H1 (cell line): ENCODE data around the gene BGN. TPM values are rescaled to one million over a fixed set of nuclear protein-coding genes. Genes with fewer than 3 reads are reported as not detected.

Experiments used
- CTCF ChIA-PET: fragments of 300-600 bp; sonication (Branson Sonifier 250); formaldehyde crosslinking; loops from one replicate; lab custom pipeline; 2021; ENCODE audit not compliant: partially characterized antibody; lab: Charles Lee
- POLR2A ChIA-PET: fragments of 300-600 bp; sonication (Branson Sonifier 250); formaldehyde crosslinking; loops from one replicate; lab custom pipeline; 2021; ENCODE audit warnings: inconsistent platforms; ENCODE audit not compliant: partially characterized antibody; lab: Charles Lee
- DNase-seq, 2 experiments: peaks; one replicate each; pipeline versions ENCODE4 v3.0.0 to v3.0.0-alpha.2; 2010 to 2022; ENCODE audit warnings: low spot score in 2 of 2, low read depth in 1 of 2, mixed read lengths in 1 of 2
- FAIRE-seq: peaks from 2 replicates; lab custom pipeline; 2011; peaks lifted over from hg19 to GRCh38; lab: Jason Lieb, UNC
- H2AFZ ChIP-seq: 2 replicates; pipeline ENCODE4 v1.8.1; 2012; ENCODE audit warnings: low read length, inconsistent platforms
- H2AK5ac ChIP-seq: 2 replicates; pipeline ENCODE4 v1.6.1; 2013; ENCODE audit warnings: low read depth, low read length
- H2BK120ac ChIP-seq: replicated peaks from 2 replicates; pipeline ENCODE3; 2013; ENCODE audit warnings: low read depth, low read length, inconsistent platforms
- H2BK12ac ChIP-seq: 2 replicates; pipeline ENCODE4 v1.6.1; 2013; ENCODE audit warnings: low read depth, low read length
- H2BK15ac ChIP-seq: 2 replicates; pipeline ENCODE4 v1.6.1; 2013; ENCODE audit warnings: low read length
- H2BK20ac ChIP-seq: 2 replicates; pipeline ENCODE4 v1.6.1; 2013; ENCODE audit warnings: low read length
- H2BK5ac ChIP-seq: 2 replicates; pipeline ENCODE4 v1.6.1; 2013; ENCODE audit warnings: low read depth, low read length
- H3K14ac ChIP-seq: 2 replicates; pipeline ENCODE4 v1.6.1; 2013; ENCODE audit warnings: inconsistent platforms; ENCODE audit not compliant: insufficient read length
- H3K18ac ChIP-seq: 2 replicates; pipeline ENCODE4 v1.6.1; 2013; ENCODE audit warnings: low read length; ENCODE audit errors: extremely low read depth
- H3K23ac ChIP-seq: 2 replicates; pipeline ENCODE4 v1.6.1; 2013; ENCODE audit warnings: inconsistent platforms; ENCODE audit not compliant: insufficient read length
- H3K23me2 ChIP-seq: 2 replicates; pipeline ENCODE4 v1.6.1; 2013; ENCODE audit warnings: low read depth, low read length
- H3K27ac ChIP-seq: 2 replicates; pipeline ENCODE4 v1.6.1; 2011; ENCODE audit warnings: low read depth, low read length, inconsistent platforms
- H3K27me3 ChIP-seq, 4 experiments: replicated peaks in 1 of 4; 1 replicate in 1 of 4; 2 replicates in 3 of 4; pipeline versions ENCODE4 v1.6.1 to v1.8.1; 2011 to 2013; ENCODE audit warnings: low read length in 3 of 4, mild to moderate bottlenecking in 3 of 4, inconsistent platforms in 2 of 4, mixed read lengths in 2 of 4, moderate library complexity in 1 of 4; ENCODE audit not compliant: control insufficient read depth in 3 of 4, insufficient read depth in 3 of 4; ENCODE audit errors: extremely low read depth in 1 of 4
- H3K36me3 ChIP-seq, 4 experiments: 2 replicates each; pipeline versions ENCODE4 v1.6.1 to v1.8.1; 2011 to 2013; ENCODE audit warnings: mild to moderate bottlenecking in 4 of 4, low read length in 3 of 4, moderate library complexity in 2 of 4, control low read depth in 1 of 4, inconsistent platforms in 1 of 4; ENCODE audit not compliant: insufficient read depth in 4 of 4, control insufficient read depth in 2 of 4
- H3K4ac ChIP-seq: replicated peaks from 2 replicates; pipeline ENCODE3; 2013; ENCODE audit warnings: low read length, low read depth, mixed read lengths, inconsistent platforms; ENCODE audit not compliant: insufficient read length
- H3K4me1 ChIP-seq, 4 experiments: replicated peaks in 1 of 4; 1 replicate in 1 of 4; 2 replicates in 3 of 4; pipeline versions ENCODE4 v1.6.1 to v1.8.1; 2011 to 2013; ENCODE audit warnings: low read length in 3 of 4, inconsistent platforms in 2 of 4, mixed read lengths in 1 of 4; ENCODE audit not compliant: insufficient read depth in 4 of 4, control insufficient read depth in 3 of 4
- H3K4me2 ChIP-seq, 2 experiments: 2 replicates each; pipeline versions ENCODE4 v1.6.1 to v1.8.1; 2011 to 2013; ENCODE audit warnings: low read depth in 2 of 2, low read length in 2 of 2, control low read depth in 1 of 2, inconsistent platforms in 1 of 2, mild to moderate bottlenecking in 1 of 2; ENCODE audit not compliant: insufficient read depth in 1 of 2
- H3K4me3 ChIP-seq, 4 experiments: fragments of 200-600, 300-600 bp in 1 of 4; sonication (generic), shearing (Covaris generic), sonication (Bioruptor Twin) in 1 of 4; 2 replicates each; pipeline versions ENCODE4 v1.5.1 to v1.8.1; 2011 to 2016; ENCODE audit warnings: low read length in 4 of 4, low read depth in 3 of 4, control low read depth in 2 of 4, inconsistent platforms in 2 of 4, mild to moderate bottlenecking in 2 of 4, mixed read lengths in 1 of 4, moderate library complexity in 1 of 4; ENCODE audit not compliant: insufficient read depth in 2 of 4; ENCODE audit errors: extremely low read depth in 1 of 4
- H3K56ac ChIP-seq: replicated peaks from 2 replicates; pipeline ENCODE3; 2013; ENCODE audit warnings: low read depth, mild to moderate bottlenecking, mixed read lengths, low read length, inconsistent platforms; ENCODE audit not compliant: insufficient read length
- H3K79me1 ChIP-seq: 2 replicates; pipeline ENCODE4 v1.6.1; 2013; ENCODE audit warnings: low read depth, low read length, control low read depth
- H3K79me2 ChIP-seq, 2 experiments: 2 replicates each; pipeline versions ENCODE4 v1.6.1 to v1.8.1; 2012 to 2013; ENCODE audit warnings: low read length in 2 of 2, mild to moderate bottlenecking in 2 of 2, inconsistent platforms in 1 of 2; ENCODE audit not compliant: insufficient read depth in 2 of 2, control insufficient read depth in 1 of 2
- H3K9ac ChIP-seq, 4 experiments: replicated peaks in 1 of 4; 1 replicate in 1 of 4; 2 replicates in 3 of 4; pipeline versions ENCODE4 v1.6.1 to v1.8.1; 2011 to 2013; ENCODE audit warnings: low read depth in 3 of 4, low read length in 3 of 4, control low read depth in 2 of 4, mild to moderate bottlenecking in 2 of 4, moderate library complexity in 2 of 4, inconsistent platforms in 1 of 4; ENCODE audit errors: extremely low read depth in 1 of 4
- H3K9me3 ChIP-seq, 2 experiments: 2 replicates each; pipeline versions ENCODE4 v1.6.1 to v1.8.1; 2012 to 2013; ENCODE audit warnings: mild to moderate bottlenecking in 2 of 2, moderate library complexity in 2 of 2, control low read depth in 1 of 2, inconsistent platforms in 1 of 2, low read depth in 1 of 2, low read length in 1 of 2, mixed read lengths in 1 of 2; ENCODE audit not compliant: insufficient read depth in 2 of 2
- H4K20me1 ChIP-seq, 2 experiments: replicated peaks in 1 of 2; 2 replicates each; pipeline versions ENCODE3 to v1.8.1; 2011 to 2013; ENCODE audit warnings: inconsistent platforms in 2 of 2, low read length in 2 of 2, mild to moderate bottlenecking in 1 of 2; ENCODE audit not compliant: insufficient read depth in 2 of 2, control insufficient read depth in 1 of 2
- H4K5ac ChIP-seq: 2 replicates; pipeline ENCODE4 v1.6.1; 2013; ENCODE audit warnings: low read length, low read depth, mixed read lengths, inconsistent platforms; ENCODE audit not compliant: insufficient read length
- H4K8ac ChIP-seq: 2 replicates; pipeline ENCODE4 v1.8.0; 2013; ENCODE audit warnings: mild to moderate bottlenecking, moderate library complexity, low read length, inconsistent platforms; ENCODE audit not compliant: insufficient read depth; ENCODE audit errors: extremely low read depth
- H4K91ac ChIP-seq: replicated peaks from 2 replicates; pipeline ENCODE3; 2013; ENCODE audit warnings: low read length, mixed read lengths, inconsistent platforms; ENCODE audit not compliant: insufficient read length
- JUND ChIP-seq: IDR thresholded peaks from 2 replicates; pipeline ENCODE4 v1.6.1; 2011; ENCODE audit warnings: mild to moderate bottlenecking, improper control_type of control experiment, low read length
- RBBP5 ChIP-seq: IDR thresholded peaks from 2 replicates; pipeline ENCODE4 v1.7.1; 2012; ENCODE audit warnings: low read depth, mild to moderate bottlenecking, inconsistent platforms, low read length, moderate library complexity, borderline replicate concordance
- SAP30 ChIP-seq: fragments of 300-600 bp; sonication (generic); IDR thresholded peaks from 2 replicates; pipeline ENCODE4 v1.7.1; 2012; ENCODE audit warnings: low read length, moderate library complexity, mild to moderate bottlenecking, inconsistent platforms; ENCODE audit not compliant: insufficient read depth, insufficient replicate concordance
- SIN3A ChIP-seq, 2 experiments: IDR thresholded peaks in 1 of 2; conservative IDR thresholded peaks in 1 of 2; 2 replicates each; pipeline ENCODE4 v1.6.1; 2011 to 2012; ENCODE audit warnings: low read length in 2 of 2, improper control_type of control experiment in 1 of 2, low read depth in 1 of 2, mild to moderate bottlenecking in 1 of 2
- WGBS, 2 experiments: shearing (Covaris generic) in 1 of 2; methylation state at CpG; one replicate each; pipeline versions ENCODE4 v1.1.6 to v1.1.7; 2013 to 2015; ENCODE audit warnings: low lambda C conversion rate in 2 of 2, mixed read lengths in 2 of 2, inconsistent platforms in 1 of 2, low coverage in 1 of 2, missing lambda C conversion rate in 1 of 2; ENCODE audit not compliant: insufficient replicate concordance in 2 of 2, insufficient coverage in 1 of 2, insufficient read length in 1 of 2; ENCODE audit errors: extremely low coverage in 1 of 2, missing lambda C conversion rate in 1 of 2; 5-methylcytosine and 5-hydroxymethylcytosine counted together
- polyA plus RNA-seq, 7 experiments: library from polyadenylated mRNA; depleted of rRNA in 3 of 7; stranded (reverse) in 5 of 7; unstranded in 2 of 7; fragments of >200 nt in 5 of 7; fragments of 200-250 nt in 2 of 7; gene quantifications; 1 replicate in 5 of 7; 2 replicates in 1 of 7; 4 replicates in 1 of 7; pipeline versions ENCODE4 v1.2.1 to v1.2.3, GENCODE V29; 2011 to 2013; ENCODE audit warnings: missing spikeins in 2 of 7, mixed read lengths in 2 of 7
- total RNA-seq: library from RNA; stranded (reverse); fragmentation: NEBNext Ultra II Directional; extraction: Animal tissue kit (Norgen Biotek cat#: 25700); gene quantifications from 2 replicates; pipeline ENCODE4 v1.2.1, GENCODE V29; 2021
- TF ChIP-seq, protein P1 (sequence below): IDR thresholded peaks from 2 replicates; pipeline ENCODE4 v1.6.1; 2012; ENCODE audit warnings: inconsistent platforms
- TF ChIP-seq, protein P2 (sequence below): IDR thresholded peaks from 2 replicates; pipeline ENCODE4 v1.6.1; 2012; ENCODE audit warnings: inconsistent platforms

BGN gene
- total and polyA plus RNA-seq, 2 of the 8 experiments (the other 6 are each of a cell fraction or from before 2014, with no cell fraction given): 1.8 to 2.4 TPM

DNA sequence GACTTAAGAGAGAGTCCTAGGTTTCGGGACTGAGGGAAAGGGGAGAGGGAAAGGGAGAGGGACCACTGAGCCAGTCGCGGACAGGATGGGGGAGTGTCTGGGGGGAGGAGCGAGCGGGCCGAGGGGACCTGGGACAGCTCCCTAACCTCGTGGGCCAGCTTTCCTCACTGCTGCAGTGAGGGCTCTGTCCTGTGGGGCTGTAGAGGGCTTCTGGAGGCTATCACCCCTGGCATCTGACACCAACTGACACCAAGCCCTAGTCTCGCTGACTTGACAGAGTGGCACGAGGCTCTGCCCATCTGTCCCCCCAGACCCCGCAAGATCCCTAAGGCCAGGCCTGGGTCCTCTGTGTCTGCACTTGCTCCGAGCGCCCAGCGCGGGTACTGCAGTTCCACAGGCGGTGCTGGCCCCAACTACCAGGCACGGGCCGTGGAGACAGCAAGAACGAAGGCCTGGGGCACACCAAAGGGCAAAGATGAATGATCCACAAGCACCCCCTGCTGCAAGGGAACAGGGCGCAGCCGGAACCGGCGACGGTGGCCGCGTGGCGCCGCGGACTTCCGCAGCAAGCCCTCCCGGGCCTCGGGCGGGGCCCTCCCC lies 24.9 kb upstream of the BGN start:
- peaks cover 5% of the 10 kb centered on the region; the same call in 1 of the 2 replicates for H3K23me2 ChIP-seq
- no peak overlapping the region for H3K4ac ChIP-seq
- H3K27ac ChIP-seq: no peak overlapping the region
- no peak overlapping the region for H3K14ac ChIP-seq
- H2BK20ac ChIP-seq: no peak overlapping the region
- H2AFZ ChIP-seq: no peak overlapping the region
- WGBS, 2 experiments: 2% methylated on average over 8 of the region's 32 CpGs; no CpG with 5 or more reads in 1 of the 2 experiments
- H2BK15ac ChIP-seq: no peak overlapping the region
- H3K4me3 ChIP-seq: peak overlapping the region; percentile 53 to 82 (median 76)
- ChIA-PET CTCF (interaction anchor here (0.7 to 7.6 kb wide), 8 partner anchors 9 to 133 kb away, joined by 3 to 84 read pairs (median 16); no protein-coding TSS in a partner anchor), POLR2A (interaction anchor here (0.7 to 1.2 kb wide), 2 partner anchors 26 to 37 kb away, joined by 3 read pairs; no protein-coding TSS in a partner anchor)
- H3K18ac ChIP-seq: no peak overlapping the region
- H4K8ac ChIP-seq: peak overlapping the region; percentile 79; the same call in 1 of the 2 replicates
- H3K9ac ChIP-seq: peak overlapping the region; percentile 51 to 79 (median 70); a peak in 6 of 7 replicates
- H3K4me2 ChIP-seq: peak overlapping the region; percentile 83 to 88
- no peak for FAIRE-seq
- no peak overlapping the region for H2BK12ac ChIP-seq
- no peaks in the 10 kb centered on the region for H3K9me3 ChIP-seq
- DNase-seq: no peak
- peaks cover 0 to 4% of the 10 kb centered on the region in 2 experiments for H4K20me1 ChIP-seq
- no peak overlapping the region for H2BK120ac ChIP-seq
- no peak overlapping the region for H3K56ac ChIP-seq
- H3K27me3 ChIP-seq: peaks cover 0 to 8% (median 5%) of the 10 kb centered on the region in 4 experiments; a peak in 5 of 7 replicates
- peaks cover 0 to 2% (median under 1%) of the 10 kb centered on the region in 4 experiments; a peak in 3 of 8 replicates for H3K36me3 ChIP-seq
- H3K79me1 ChIP-seq: peaks cover 3% of the 10 kb centered on the region; the same call in 1 of the 2 replicates
- H3K79me2 ChIP-seq: peaks cover 0 to 4% of the 10 kb centered on the region in 2 experiments; a peak in 1 of 4 replicates
- H3K4me1 ChIP-seq: peaks cover 0 to 6% (median 0%) of the 10 kb centered on the region in 4 experiments; a peak in 1 of 7 replicates
- H4K91ac ChIP-seq: no peak overlapping the region
- no peak overlapping the region for H4K5ac ChIP-seq
- TF ChIP-seq, protein P1, sequence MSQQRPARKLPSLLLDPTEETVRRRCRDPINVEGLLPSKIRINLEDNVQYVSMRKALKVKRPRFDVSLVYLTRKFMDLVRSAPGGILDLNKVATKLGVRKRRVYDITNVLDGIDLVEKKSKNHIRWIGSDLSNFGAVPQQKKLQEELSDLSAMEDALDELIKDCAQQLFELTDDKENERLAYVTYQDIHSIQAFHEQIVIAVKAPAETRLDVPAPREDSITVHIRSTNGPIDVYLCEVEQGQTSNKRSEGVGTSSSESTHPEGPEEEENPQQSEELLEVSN: no peak
- TF ChIP-seq JUND (no peak), RBBP5 (no peak), SAP30 (peak; percentile 86), SIN3A (conservative IDR thresholded peaks at IDR 0.05 in 1 of 2, IDR thresholded peaks at IDR 0.05 in 1 of 2; ENCODE audit: low read depth in 1 of 2, low read length in 2 of 2) (peak in 1 of 2 experiments; percentile 95)
- TF ChIP-seq, protein P2, sequence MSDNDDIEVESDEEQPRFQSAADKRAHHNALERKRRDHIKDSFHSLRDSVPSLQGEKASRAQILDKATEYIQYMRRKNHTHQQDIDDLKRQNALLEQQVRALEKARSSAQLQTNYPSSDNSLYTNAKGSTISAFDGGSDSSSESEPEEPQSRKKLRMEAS: peak; percentile 77
- no peak overlapping the region for H3K23ac ChIP-seq
- H2BK5ac ChIP-seq: no peak overlapping the region
- H2AK5ac ChIP-seq: no peak overlapping the region
